ENCODE data around the gene SMAD7.

The SMAD7 gene

GRCh38 chr18:48927286-48928080 lies 23.3 kb downstream of the SMAD7 start:
- Histone ChIP-seq H3K36me3 (ENCODE audit: control insufficient read depth in 1 of 2, insufficient read depth in 2 of 2, low read depth in 1 of 2, low read length in 2 of 2) (peaks cover 24 to 27% of the 10 kb centered on the region in 2 experiments), H3K4me1 (ENCODE audit: control insufficient read depth, insufficient read depth, low read depth, low read length) (peaks cover 65% of the 10 kb centered on the region), H2BK120ac (ENCODE audit: low read depth, low read length) (no peak overlapping the region), H3K18ac (ENCODE audit: low read depth in 1 of 2, low read length in 2 of 2) (peak overlapping the region; percentile 37 to 72), H2BK12ac (ENCODE audit: low read length in 2 of 2) (peak overlapping the region; percentile 42 to 57), H3K9me3 (ENCODE audit: control insufficient read depth, low read length) (no peaks in the 10 kb centered on the region), H3K9ac (ENCODE audit: low read length) (no peak overlapping the region), H3K79me1 (replicated peaks; ENCODE audit: low read length, poor library complexity, severe bottlenecking) (no peaks in the 10 kb centered on the region), H2AK5ac (ENCODE audit: low read length, severe bottlenecking) (peak overlapping the region; percentile 40), H3K4me3 (ENCODE audit: insufficient read depth in 1 of 2, low read depth in 1 of 2, low read length in 2 of 2) (no peak overlapping the region), H2AFZ (ENCODE audit: low read depth, low read length) (no peak overlapping the region), H3K4ac (ENCODE audit: low read depth in 1 of 2, low read length in 2 of 2) (peak overlapping the region; percentile 51 to 74), H2BK15ac (ENCODE audit: low read depth, poor library complexity, severe bottlenecking) (peak overlapping the region; percentile 60), H3K27me3 (ENCODE audit: control insufficient read depth in 1 of 2, insufficient read depth in 1 of 2, low read length in 2 of 2) (no peaks in the 10 kb centered on the region), H4K91ac (ENCODE audit: low read length) (peak overlapping the region; percentile 56), H3K4me2 (ENCODE audit: low read length, poor library complexity, severe bottlenecking) (no peak overlapping the region), H2BK5ac (ENCODE audit: low read depth, low read length, poor library complexity, severe bottlenecking) (no peak overlapping the region), H3K14ac (ENCODE audit: low read length in 2 of 2) (no peak overlapping the region), H3K23ac (ENCODE audit: low read length in 2 of 2) (no peak overlapping the region), H3K27ac (ENCODE audit: low read length, poor library complexity, severe bottlenecking) (peak overlapping the region; percentile 99), H4K8ac (ENCODE audit: low read length) (no peak overlapping the region)
- WGBS: 86% methylated on average over 11 of the region's 11 CpGs
- no peak for DNase-seq

- H3K4me2 ChIP-seq (ENCODE audit: low read length, poor library complexity, severe bottlenecking): no peak overlapping the region
- H3K79me1 ChIP-seq (replicated peaks; ENCODE audit: low read length, poor library complexity, severe bottlenecking): no peaks in the 10 kb centered on the region
- H3K4me3 ChIP-seq (ENCODE audit: insufficient read depth in 1 of 2, low read depth in 1 of 2, low read length in 2 of 2): no peak overlapping the region
- no peak for DNase-seq
- H2BK12ac ChIP-seq (ENCODE audit: low read length in 2 of 2): peak overlapping the region; percentile 14 to 66
- peak overlapping the region; percentile 64 for H4K91ac ChIP-seq (ENCODE audit: low read length)
- H3K4me1 ChIP-seq (ENCODE audit: control insufficient read depth, insufficient read depth, low read depth, low read length): peaks cover 64% of the 10 kb centered on the region
- H2BK15ac ChIP-seq (ENCODE audit: low read depth, poor library complexity, severe bottlenecking): peak overlapping the region; percentile 94
- WGBS: 97% methylated on average over 14 of the region's 14 CpGs
- peak overlapping the region in 1 of 2 experiments; percentile 38 for H3K18ac ChIP-seq (ENCODE audit: low read depth in 1 of 2, low read length in 2 of 2)
- H2AK5ac ChIP-seq (ENCODE audit: low read length, severe bottlenecking): peak overlapping the region; percentile 40
- H2AFZ ChIP-seq (ENCODE audit: low read depth, low read length): no peak overlapping the region
- H4K8ac ChIP-seq (ENCODE audit: low read length): no peak overlapping the region
- no peak overlapping the region for H3K14ac ChIP-seq (ENCODE audit: low read length in 2 of 2)
- H3K36me3 ChIP-seq (ENCODE audit: control insufficient read depth in 1 of 2, insufficient read depth in 2 of 2, low read depth in 1 of 2, low read length in 2 of 2): peaks cover 29 to 32% of the 10 kb centered on the region in 2 experiments
- peak overlapping the region; percentile 39 for H2BK120ac ChIP-seq (ENCODE audit: low read depth, low read length)
- peak overlapping the region in 1 of 2 experiments; percentile 28 for H3K23ac ChIP-seq (ENCODE audit: low read length in 2 of 2)
- no peaks in the 10 kb centered on the region for H3K27me3 ChIP-seq (ENCODE audit: control insufficient read depth in 1 of 2, insufficient read depth in 1 of 2, low read length in 2 of 2)
- H3K4ac ChIP-seq (ENCODE audit: low read depth in 1 of 2, low read length in 2 of 2): peak overlapping the region; percentile 20 to 61
- H2BK5ac ChIP-seq (ENCODE audit: low read depth, low read length, poor library complexity, severe bottlenecking): no peak overlapping the region
- H3K9me3 ChIP-seq (ENCODE audit: control insufficient read depth, low read length): no peaks in the 10 kb centered on the region
- H3K9ac ChIP-seq (ENCODE audit: low read length): no peak overlapping the region
- peak overlapping the region; percentile 24 for H3K27ac ChIP-seq (ENCODE audit: low read length, poor library complexity, severe bottlenecking)
Observed at GRCh38 chr18:48926420-48926857, 24.3 kb downstream of the SMAD7 start.

- Histone ChIP-seq H3K9ac (ENCODE audit: low read length) (peak overlapping the region; percentile 80), H3K4me1 (ENCODE audit: control insufficient read depth, insufficient read depth, low read depth, low read length) (peaks cover 70% of the 10 kb centered on the region), H3K27me3 (ENCODE audit: control insufficient read depth in 1 of 2, insufficient read depth in 1 of 2, low read length in 2 of 2) (no peaks in the 10 kb centered on the region), H4K8ac (ENCODE audit: low read length) (peak overlapping the region; percentile 21), H3K27ac (ENCODE audit: low read length, poor library complexity, severe bottlenecking) (peak overlapping the region; percentile 53), H3K4me3 (ENCODE audit: insufficient read depth in 1 of 2, low read depth in 1 of 2, low read length in 2 of 2) (no peak overlapping the region), H3K36me3 (ENCODE audit: control insufficient read depth in 1 of 2, insufficient read depth in 2 of 2, low read depth in 1 of 2, low read length in 2 of 2) (peaks cover 33 to 43% of the 10 kb centered on the region in 2 experiments), H2BK120ac (ENCODE audit: low read depth, low read length) (no peak overlapping the region), H4K91ac (ENCODE audit: low read length) (no peak overlapping the region), H2BK5ac (ENCODE audit: low read depth, low read length, poor library complexity, severe bottlenecking) (no peak overlapping the region), H2BK15ac (ENCODE audit: low read depth, poor library complexity, severe bottlenecking) (no peak overlapping the region), H3K9me3 (ENCODE audit: control insufficient read depth, low read length) (no peaks in the 10 kb centered on the region), H3K23ac (ENCODE audit: low read length in 2 of 2) (no peak overlapping the region), H3K14ac (ENCODE audit: low read length in 2 of 2) (no peak overlapping the region), H2AK5ac (ENCODE audit: low read length, severe bottlenecking) (peak overlapping the region; percentile 3), H3K4me2 (ENCODE audit: low read length, poor library complexity, severe bottlenecking) (no peak overlapping the region), H3K79me1 (replicated peaks; ENCODE audit: low read length, poor library complexity, severe bottlenecking) (no peaks in the 10 kb centered on the region), H3K18ac (ENCODE audit: low read depth in 1 of 2, low read length in 2 of 2) (peak overlapping the region in 1 of 2 experiments; percentile 1), H2BK12ac (ENCODE audit: low read length in 2 of 2) (no peak overlapping the region), H2AFZ (ENCODE audit: low read depth, low read length) (no peak overlapping the region), H3K4ac (ENCODE audit: low read depth in 1 of 2, low read length in 2 of 2) (peak overlapping the region; percentile 24 to 30)
- no peak for DNase-seq
- WGBS: 50% methylated on average over 1 of the region's 3 CpGs
Observed at GRCh38 chr18:48925491-48925780, 25.3 kb downstream of the SMAD7 start.

GRCh38 chr18:48924630-48925490 lies 25.9 kb downstream of the SMAD7 start:
- peak overlapping the region; percentile 80 for H3K9ac ChIP-seq (ENCODE audit: low read length)
- H2AFZ ChIP-seq (ENCODE audit: low read depth, low read length): no peak overlapping the region
- H3K14ac ChIP-seq (ENCODE audit: low read length in 2 of 2): no peak overlapping the region
- peaks cover 39 to 46% of the 10 kb centered on the region in 2 experiments for H3K36me3 ChIP-seq (ENCODE audit: control insufficient read depth in 1 of 2, insufficient read depth in 2 of 2, low read depth in 1 of 2, low read length in 2 of 2)
- peak overlapping the region; percentile 11 for H2BK5ac ChIP-seq (ENCODE audit: low read depth, low read length, poor library complexity, severe bottlenecking)
- H3K4me1 ChIP-seq (ENCODE audit: control insufficient read depth, insufficient read depth, low read depth, low read length): peaks cover 70% of the 10 kb centered on the region
- peak overlapping the region; percentile 53 for H3K27ac ChIP-seq (ENCODE audit: low read length, poor library complexity, severe bottlenecking)
- no peak overlapping the region for H3K4me2 ChIP-seq (ENCODE audit: low read length, poor library complexity, severe bottlenecking)
- peak overlapping the region; percentile 72 to 89 for H3K18ac ChIP-seq (ENCODE audit: low read depth in 1 of 2, low read length in 2 of 2)
- peak overlapping the region in 1 of 2 experiments; percentile 29 for H3K4me3 ChIP-seq (ENCODE audit: insufficient read depth in 1 of 2, low read depth in 1 of 2, low read length in 2 of 2)
- no peaks in the 10 kb centered on the region for H3K27me3 ChIP-seq (ENCODE audit: control insufficient read depth in 1 of 2, insufficient read depth in 1 of 2, low read length in 2 of 2)
- peak overlapping the region; percentile 21 for H4K8ac ChIP-seq (ENCODE audit: low read length)
- H3K23ac ChIP-seq (ENCODE audit: low read length in 2 of 2): peak overlapping the region in 1 of 2 experiments; percentile 29
- peak overlapping the region; percentile 46 to 66 for H2BK12ac ChIP-seq (ENCODE audit: low read length in 2 of 2)
- peak overlapping the region; percentile 89 for H2BK120ac ChIP-seq (ENCODE audit: low read depth, low read length)
- H2BK15ac ChIP-seq (ENCODE audit: low read depth, poor library complexity, severe bottlenecking): peak overlapping the region; percentile 88
- H3K9me3 ChIP-seq (ENCODE audit: control insufficient read depth, low read length): no peaks in the 10 kb centered on the region
- peak; percentile 64 for DNase-seq
- 49% methylated on average over 15 of the region's 17 CpGs for WGBS
- peak overlapping the region; percentile 77 for H4K91ac ChIP-seq (ENCODE audit: low read length)
- peak overlapping the region; percentile 62 for H2AK5ac ChIP-seq (ENCODE audit: low read length, severe bottlenecking)
- peaks cover 2% of the 10 kb centered on the region for H3K79me1 ChIP-seq (replicated peaks; ENCODE audit: low read length, poor library complexity, severe bottlenecking)
- peak overlapping the region; percentile 36 to 86 for H3K4ac ChIP-seq (ENCODE audit: low read depth in 1 of 2, low read length in 2 of 2)
